HG02840 (cell line): ENCODE results near the gene MIER2.

Experiments
- ATAC-seq: cut with Tn5 transposase; IDR thresholded peaks from one replicate; pipeline ENCODE4 v1.9.1; 2021; ENCODE audit warnings: mild to moderate bottlenecking, moderate library complexity, moderate number of reproducible peaks; ENCODE audit not compliant: unreplicated experiment, low FRiP score

MIER2 gene

DNA sequence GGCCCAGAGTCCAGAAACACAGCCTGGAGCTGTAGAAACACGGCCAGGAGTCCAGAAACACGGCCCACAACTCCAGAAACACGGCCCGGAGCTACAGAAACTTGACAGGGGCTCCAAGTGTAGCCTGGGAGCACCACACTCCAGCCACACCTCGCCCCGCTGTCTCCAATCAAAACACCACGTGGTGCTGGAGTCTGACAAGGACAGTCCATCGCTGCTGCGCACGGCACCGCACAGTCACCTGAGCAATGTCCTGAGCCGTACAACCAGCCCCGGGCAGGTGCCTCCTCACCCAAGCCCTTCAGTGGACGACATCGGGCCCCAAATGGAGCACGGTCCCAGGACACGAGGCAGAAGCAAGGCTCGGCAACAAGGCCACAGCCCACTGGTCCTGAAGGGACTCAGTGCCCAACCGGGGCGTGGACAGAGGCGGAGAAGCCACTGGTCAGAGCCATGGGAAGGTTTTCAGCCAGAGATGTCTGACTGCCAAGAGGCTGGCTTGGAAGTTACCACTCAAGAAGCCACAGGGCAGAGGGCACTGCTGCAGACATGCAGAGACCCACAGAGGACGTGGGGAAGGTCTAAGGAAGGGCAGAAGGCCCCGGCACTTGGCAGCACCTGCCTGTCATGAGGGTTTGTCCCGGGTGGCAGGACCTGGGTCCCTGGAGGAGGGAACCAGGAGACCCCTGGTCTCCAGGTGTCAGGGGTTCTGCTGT, 33.7 kb downstream of the MIER2 start:
- ATAC-seq, result no peak

DNA sequence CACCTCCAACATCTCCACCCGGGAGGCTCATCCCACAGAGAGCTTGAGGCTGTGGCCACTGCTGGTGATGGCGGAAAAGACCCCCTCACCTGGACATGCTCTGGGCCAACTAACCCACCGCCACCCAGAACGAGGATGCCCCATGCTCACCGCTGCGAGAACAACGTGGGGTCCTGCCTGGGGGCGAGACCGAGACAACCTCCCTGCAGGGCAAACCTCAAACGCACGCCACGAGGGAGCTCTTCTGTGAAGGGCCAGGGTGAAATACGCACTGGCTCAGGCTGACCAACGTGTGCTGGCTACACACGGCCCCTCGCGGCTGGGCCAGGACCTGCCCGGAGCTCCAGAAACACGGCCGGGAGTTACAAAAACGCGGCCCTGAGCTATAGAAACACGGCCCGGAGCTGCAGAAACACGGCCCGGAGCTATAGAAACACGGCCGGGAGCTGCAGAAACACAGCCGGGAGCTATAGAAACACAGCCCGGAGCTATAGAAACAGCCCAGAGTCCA, 34.4 kb downstream of the MIER2 start:
- ATAC-seq, result no peak

DNA sequence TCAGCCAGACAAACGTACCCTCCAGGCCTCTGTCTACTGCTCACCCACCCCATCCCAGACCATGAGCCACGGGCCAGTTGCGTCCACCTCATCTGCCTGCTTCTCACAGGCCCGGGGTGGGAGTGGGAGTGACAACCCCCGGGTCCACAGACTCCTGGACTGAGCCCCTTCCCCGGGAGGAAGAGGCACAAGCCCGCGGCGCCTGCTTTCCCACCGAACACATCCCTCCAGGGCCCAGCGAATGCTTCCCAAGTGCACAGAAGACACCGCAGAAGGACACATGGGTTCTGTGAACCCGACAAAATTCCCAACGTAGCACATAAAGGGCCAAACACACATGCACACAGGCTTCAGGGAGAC, 35.4 kb downstream of the MIER2 start:
- no peak for ATAC-seq

DNA sequence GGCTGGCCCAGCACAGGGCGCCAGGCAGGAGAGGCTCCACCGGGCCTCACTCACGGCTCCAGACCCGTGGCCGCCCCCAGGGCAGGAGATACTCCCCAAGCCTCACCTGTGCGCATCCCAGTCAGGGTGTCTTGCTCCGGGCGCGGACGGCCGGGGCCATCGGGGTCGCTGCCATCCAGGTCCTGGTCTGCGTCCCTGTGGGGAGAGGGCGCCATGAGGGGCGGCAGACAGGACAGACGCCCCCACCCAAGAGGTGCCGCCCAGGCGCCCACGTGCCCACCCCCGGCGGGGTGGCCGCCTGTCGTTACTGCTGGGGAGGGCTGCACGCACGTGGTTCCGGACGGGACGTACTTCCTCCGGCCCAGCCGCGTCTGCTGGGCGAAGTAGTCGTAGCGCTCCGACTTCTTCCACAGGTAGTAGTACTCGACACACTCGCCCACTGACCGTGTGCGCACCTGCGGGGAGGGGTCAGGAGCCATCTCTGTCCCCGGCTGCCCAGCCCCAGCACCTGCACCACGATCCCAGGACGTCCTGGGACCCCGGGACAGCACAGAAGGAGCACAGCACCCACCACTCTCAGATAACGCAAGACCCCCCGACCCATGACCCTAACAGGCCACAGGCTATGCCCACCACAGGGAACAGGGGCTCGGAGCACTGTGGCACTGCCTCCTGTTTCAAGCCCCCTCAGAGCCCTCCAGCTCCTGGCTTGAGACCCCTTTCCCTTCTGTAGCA, 36.0 kb downstream of the MIER2 start:
- ATAC-seq, result no peak

DNA sequence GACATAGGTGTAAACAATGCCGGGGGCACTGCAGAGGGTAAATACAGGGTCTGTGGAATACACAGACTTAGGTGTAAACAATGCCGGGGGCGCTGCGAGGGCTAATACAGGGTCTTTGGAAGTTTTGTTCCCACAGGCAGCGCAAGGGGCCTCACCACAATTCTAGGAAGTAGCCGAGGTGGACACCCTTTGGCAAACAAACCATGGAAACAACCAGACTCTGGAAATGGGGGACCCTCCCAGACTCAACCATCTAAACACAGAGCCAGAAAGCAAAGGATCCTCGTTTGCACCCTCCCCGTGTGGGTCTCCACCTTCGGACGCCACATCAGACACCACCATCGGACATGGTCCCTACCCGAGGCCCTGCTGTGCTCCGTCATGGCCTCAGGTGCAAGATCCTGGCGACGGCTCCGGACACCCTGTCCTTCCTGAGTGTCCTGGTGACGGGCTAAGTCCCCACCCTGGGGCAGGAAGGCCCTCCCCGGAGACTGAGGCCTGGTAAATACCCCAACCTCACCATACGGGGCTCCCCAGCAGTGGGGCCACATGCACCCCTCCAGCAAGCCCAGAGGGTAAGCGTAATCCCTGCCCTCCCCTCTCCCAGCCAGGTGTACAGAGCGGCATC, 36.7 kb downstream of the MIER2 start:
- ATAC-seq, result no peak

DNA sequence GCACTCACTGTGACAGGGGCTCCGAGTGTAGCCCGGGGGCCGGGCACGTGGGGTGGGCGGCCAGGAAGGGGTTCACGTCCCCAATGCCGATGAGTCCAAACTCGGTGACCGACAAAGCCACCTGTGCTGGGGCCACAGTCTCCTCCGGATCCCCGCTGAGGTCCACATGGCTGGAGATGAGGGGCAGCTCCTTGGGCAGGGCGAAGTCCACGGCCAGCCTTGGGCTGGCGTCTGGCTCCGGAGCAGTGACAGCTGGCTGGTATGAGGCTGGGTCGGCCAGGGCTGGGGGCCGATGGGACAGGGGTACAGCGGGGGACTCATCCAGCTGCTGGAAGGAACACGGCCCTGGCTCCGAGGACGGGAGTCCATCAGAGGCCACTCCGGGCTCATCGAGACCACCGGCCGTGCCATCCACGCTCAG, 37.5 kb downstream of the MIER2 start:
- no peak for ATAC-seq

DNA sequence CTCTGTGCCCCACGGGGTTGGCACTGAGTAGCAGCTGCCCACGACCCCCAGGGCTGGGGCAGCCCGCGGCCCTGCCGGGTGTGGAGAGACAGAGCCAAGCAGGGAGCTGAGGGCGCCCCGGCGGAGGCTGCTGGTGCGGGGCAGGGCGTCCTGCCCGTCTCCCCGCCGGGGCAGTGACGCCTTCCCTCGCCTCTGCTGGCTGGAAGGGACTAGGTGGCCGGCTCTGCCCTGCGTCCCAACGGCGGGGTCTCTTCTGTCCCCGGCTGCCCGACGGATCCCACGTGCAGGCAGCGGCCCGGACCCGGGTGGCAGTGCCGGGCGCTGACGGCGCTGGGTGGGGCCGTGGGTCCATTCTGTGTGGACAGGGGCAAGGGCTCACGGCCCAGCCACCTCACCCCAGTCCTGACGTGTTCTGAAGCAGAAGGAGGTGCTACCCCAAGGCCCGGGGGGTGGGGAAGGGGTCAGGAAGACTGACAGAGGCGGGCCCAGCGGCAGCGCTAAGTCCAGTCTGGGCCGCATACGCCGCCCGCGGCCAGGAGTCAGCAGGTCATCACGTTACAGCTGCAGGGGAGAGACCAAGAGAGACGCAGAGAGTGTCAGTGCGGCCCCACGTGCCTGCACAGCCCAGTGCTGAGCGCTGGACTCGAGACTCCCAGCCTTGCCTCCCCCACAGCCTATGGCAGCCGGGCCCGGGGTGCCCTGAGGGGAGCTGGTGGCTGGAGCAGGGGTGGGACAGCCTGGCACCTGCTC, 38.3 kb downstream of the MIER2 start:
- no peak for ATAC-seq

DNA sequence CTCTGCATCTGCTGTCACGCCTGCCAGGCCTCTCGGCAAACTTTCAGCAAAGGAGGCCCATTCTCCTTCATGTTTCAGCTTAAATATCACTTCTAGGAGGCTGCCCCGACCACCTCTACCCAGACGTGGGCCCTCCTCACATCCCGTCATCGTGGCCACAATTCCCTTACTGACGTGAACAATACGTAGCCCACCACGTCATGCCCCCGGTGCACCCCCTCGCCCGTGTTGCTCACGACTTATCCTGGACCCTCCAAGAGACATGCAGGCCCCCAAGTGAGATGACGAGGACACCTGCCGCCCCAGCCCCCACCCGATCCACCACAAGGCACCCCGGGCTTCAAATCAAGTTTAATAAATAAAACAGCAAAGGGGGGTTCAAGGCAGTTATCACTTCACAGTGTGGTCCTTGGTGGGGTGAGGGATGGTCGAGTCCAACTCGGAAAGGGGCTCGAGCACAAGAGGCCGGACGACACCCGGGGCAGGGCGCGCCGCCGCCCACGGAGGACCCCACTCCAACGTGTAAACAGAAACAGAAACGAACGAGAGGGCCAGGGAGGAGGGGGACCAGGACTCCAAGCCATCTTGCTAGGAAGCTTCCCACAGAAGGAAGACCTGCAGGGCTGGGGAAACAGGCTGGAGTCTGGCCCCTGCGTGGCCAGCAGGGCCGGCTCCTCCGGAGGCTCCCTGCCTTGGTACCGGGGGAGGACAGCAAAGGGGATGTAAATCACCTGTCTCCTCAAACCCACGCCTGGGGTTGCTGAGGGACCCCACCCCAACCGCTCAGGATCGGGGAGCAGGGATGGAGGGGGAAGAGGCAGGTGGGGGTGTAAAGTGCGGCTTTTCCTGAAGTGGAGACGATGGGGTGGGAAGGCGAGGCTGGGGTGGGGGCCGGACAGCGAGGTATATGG, 39.1 kb downstream of the MIER2 start:
- no peak for ATAC-seq

DNA sequence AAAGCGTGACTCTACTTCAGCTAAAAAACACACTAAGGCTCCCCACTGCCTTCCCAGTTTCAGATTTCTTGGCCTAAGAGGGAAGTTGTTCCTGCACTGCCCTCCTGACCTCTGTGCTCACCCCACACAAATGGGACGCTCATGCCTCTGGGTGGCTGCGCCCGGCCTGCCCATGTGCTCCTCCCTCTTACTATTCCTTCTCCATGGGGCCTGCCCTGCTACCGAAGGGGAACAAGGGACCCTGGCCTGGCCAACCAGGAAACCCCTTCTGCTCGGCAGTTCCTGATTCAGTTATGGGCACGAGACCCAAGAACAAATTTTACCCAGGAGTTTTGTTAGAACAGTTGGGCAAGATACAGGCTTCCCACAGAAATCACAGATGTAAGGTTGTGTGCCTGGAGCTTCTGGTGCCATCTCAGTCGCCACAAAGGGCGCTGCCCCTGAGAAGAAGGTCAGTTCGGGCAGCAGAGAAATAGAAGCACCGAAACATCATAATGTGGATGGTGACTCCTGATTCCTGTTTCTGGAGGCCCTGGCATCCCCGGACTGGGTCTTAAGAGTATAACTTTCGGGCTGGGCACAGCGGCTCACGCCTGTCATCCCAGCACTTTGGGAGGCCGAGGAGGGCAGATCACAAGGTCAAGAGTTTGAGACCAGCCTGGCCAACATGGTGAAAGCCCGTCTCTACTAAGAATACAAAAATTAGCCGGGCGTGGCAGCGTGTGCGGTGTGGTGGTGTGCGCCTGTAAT, 47.9 kb downstream of the MIER2 start:
- ATAC-seq, result no peak

DNA sequence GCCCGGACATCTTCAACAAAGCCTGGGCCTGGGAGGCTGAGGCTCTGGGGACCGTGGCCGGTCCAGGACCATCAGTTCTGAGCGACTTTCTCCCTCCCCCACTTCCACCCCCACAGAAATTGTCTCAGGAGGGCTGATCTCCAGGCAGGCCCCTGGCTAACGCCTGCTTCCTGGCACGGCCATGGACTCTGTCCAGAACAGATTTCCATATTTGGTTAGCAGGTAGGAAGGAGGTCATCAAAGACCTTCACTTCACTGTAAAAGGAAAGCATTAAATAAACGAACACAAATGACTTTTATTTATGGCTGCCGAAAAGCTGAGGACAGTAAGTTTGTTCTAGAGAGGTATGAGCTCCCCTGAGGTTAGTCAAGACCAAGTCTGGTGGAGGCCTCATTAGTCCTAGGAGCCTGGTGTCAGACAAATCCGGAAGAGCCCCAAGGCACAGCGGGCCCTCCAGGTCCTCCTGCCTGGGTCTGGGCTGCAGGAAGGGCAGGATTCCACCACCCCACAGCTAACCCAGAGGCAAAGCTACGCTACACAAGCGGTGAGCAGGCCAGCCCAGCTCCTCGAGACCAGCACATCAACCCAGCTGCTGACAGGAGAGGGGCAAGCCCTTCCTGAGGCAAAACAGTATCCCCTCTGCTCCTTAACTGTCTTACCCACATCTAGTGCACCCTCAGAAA, 48.8 kb downstream of the MIER2 start:
- ATAC-seq, result no peak

DNA sequence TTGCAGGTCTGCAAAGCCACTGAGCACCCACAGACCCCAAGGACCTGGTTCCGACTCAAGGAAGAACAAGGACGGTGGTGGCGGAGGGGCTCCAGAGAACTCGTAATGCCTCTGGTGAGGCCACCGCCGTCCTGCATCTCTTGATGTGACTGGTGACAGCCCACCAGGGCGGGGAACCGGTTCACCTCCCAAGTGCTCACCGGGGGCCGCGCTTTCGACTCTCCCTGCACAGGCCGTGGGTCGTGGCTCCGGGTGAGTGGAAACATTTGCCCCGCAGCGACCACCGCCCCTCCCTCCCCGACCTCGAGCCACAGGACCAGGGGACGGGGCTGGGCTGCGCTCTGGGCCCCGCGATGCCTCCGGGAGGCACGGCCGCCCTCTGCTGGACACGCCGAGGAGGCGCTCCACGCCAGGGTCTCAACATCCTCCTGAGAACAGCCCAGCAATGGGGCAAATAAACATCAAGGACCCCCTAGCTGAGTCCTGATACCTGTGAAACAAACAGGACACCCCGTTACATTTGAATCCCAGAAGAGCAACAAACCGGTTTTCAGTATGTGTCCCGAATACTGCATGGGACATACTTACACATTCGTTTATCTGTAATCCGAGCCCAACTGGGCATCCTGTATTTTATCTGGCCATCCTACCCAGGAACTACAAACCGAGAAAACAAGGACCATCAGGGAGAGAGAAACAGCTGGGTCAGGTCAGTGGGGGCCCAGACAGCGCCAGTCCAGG, 49.5 kb downstream of the MIER2 start:
- ATAC-seq, result no peak

DNA sequence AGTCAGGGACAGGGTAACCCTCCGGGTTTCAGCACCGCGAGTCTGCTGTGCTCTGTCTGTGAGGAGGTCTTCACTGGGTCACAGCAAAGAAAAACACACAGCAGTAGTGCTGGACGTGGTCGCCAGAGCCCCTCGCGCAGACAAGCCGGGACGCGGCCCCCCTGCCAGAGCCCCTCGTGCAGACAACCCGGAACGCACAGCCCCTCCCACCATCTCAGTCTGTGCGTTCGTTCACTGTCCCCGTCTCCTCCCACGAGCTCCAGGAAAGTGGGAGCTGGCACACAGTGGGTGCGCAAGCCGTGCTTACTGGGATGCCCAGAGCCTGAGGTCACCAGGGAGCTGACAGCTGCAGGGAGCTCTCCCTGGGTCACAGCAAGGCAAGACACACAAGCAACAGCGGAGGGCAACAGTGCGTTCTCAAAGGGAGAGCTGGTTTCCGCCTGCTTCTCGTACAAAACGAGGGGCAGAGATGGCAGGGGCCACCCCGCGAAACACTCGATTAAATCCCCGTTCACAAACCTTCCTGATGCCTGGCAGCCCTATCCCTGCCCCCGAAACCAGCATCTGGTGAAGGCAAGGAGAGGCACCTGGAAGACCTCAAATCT, 50.2 kb downstream of the MIER2 start:
- no peak for ATAC-seq

DNA sequence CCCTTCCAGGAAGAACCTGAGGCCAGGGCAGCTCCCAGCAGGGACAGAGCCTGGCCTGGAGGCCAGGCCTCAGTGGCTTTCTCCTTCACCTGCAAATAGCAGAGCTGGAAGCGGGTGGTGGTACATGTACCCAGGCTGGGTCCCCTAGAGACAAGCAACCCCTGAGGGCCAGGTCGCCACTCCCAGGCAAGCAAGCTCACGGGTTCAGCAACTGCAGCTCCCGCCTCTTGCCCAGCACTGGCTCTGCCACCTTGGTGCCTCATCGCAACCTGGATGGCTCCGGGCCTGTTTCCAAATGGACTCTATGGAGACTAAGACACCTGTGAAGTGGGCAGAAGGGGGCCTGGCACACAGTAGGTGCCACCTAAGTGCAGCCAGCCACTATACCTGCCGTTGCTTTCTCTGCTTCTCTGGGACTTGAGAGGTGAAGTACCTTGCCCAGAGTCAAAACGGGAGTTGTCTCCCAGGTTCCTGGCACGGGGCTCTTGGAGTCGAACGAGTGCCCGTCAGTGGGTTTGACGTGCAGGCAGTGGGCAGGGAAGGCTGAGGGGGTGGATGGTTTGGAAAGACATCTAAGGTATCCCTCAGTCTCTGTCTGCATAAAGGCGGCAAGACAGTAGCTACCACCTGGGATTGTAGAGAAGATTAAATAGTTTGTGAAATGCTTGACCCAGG, 51.0 kb downstream of the MIER2 start:
- no peak for ATAC-seq

DNA sequence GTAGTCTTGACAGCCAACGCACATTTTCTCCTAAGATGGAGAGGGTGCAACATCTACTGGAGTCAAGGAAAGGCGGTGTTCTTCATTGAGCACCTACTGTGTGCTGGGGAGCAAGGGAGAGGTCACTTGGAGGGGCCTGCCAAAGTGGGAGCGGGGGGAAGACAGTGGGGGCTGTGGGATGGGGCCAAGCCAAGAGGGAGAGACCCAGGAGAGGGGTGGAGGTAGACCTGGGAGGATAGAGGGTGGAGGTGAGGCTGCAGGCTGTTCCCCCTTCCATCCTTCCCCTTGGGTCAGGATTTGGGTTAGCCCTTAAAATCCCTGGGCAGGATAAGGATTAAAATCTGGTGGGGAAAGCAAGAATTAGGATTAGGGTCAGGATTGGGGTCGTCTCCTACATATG, 51.6 kb downstream of the MIER2 start:
- ATAC-seq, result no peak

DNA sequence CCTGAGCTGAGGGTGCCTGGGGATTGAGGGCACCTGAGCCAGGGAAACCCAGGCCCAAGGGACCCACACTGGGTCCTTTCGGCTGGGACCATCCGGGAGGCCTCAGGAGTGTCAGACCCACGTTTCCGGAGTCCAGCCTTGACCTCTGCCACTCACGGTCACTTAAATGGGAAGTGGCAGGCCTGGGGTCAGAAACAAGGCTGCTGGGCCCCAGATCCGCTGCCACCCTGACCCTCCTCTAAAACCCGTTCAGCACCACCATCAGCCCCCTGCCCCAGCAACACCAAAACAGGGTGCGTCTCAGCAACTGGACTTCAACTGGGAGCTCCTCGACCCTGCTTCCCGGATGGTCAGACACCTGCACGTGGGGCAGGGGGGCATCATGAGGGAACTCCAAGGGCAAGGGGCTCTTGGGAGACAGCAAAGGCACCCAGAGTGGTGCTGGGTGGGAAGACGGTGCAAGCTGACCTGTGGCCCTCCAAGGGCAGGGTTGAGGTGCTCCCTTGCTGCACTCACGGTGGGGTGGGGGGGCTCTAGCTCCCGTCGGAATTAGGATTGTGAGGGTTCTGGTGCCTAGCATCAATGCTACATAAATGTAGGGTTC, 52.2 kb downstream of the MIER2 start:
- no peak for ATAC-seq

DNA sequence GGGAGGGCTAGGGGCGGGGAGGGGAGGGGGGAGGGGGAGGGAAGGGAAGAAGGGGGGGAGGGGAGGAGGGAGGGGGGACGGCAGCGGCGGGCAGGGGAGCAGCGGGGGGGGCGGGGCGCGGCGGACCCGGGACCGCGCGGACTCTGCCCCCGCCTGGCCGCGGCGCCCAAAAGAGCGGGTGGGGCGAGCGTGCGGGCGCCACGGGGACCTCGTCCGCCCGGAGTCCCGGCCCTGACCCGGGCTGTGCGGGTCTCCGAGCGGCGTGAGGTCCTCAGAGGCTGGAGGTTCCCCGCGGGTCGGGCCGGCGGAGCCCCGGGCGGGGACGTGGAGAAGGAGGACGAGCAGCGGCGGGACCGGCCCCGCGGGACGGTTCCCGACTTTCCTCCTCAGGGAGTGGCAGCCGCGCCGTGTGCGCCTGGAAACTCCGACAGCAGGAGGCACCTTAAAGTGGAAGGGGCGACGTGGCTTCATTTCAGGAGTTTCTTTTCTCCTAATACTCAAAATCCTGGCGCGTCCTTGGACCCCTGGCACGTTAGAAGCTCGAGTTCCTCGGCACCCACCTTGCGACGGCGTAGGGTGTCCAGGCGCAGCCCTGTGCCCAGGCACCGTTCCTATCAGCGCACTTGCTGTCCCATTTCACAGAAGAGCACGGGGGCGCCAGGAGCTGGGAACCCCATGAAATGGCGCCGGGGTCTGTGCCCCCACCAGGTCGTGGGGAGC, 52.9 kb downstream of the MIER2 start:
- no peak for ATAC-seq
